GM12864 (cell line): ENCODE results near the gene PACSIN3.

Experiments
- DNase-seq: peaks from one replicate; pipeline ENCODE4 v3.0.0-alpha.2; 2011; ENCODE audit warnings: low read depth
- H3K4me3 ChIP-seq: 2 replicates; pipeline ENCODE4 v1.5.1; 2011; ENCODE audit warnings: mild to moderate bottlenecking, low read depth, low read length, control low read depth
- CTCF ChIP-seq: IDR thresholded peaks from 2 replicates; pipeline ENCODE4 v1.5.1; 2011; ENCODE audit warnings: low read depth, mild to moderate bottlenecking, moderate library complexity, low read length, control low read depth, inconsistent platforms; ENCODE audit errors: missing control alignments

Gene PACSIN3

GRCh38 chr11:47179655-47179991, 6.6 kb downstream of the PACSIN3 start:
- H3K4me3 ChIP-seq = no peak overlapping the region
- no peak for DNase-seq
- peak; percentile 89 for TF ChIP-seq CTCF

DNA sequence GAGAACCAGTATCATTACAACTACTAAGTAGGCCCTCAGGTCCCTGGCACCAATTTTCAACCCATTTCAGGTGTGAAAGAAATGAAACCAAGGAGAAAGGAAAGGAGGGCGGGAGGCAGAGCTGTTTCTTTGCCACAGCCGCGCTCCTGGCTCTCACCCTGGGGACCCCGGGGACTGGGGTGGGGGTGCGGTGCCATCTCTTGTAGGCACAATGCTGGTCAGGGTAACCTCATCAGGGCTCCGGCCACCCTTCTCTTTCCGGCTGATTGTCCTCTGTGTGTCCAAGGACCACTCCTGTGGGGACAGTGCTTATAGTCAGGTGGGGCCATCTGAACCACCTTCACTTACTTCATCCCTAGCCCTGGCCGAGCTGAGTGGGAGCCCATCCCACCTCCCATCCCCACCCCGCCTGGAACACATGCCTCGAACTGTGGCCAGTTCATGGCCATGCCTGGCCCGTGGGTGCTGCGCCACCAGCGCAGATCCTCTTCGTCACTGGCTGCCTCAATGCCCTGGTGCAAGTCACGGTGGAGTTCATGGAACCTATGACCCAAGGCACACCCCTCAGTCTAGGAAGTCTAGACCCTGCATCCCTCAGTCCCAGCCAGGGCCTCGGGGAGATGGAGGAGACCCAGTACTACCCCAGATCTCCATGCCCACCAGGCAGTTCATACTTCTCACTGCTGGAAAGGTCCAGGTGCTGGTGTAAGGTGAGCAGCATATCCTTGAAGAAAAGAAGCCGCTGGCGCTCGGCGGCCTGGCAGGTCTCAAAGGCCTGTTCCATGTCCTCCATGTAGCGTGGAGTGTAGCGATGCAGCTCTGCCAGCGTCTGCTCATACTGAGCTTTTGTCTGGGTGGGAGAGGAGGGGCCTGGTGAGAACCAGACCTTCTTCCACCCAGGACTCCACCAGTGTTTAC, 7.2 kb downstream of the PACSIN3 start:
- H3K4me3 ChIP-seq = no peak overlapping the region
- DNase-seq = no peak
- no peak for TF ChIP-seq CTCF

- no peak for DNase-seq
- no peak for TF ChIP-seq CTCF
- H3K4me3 ChIP-seq = no peak overlapping the region
Measured at GRCh38 chr11:47178316-47178715, 7.9 kb downstream of the PACSIN3 start.

DNA sequence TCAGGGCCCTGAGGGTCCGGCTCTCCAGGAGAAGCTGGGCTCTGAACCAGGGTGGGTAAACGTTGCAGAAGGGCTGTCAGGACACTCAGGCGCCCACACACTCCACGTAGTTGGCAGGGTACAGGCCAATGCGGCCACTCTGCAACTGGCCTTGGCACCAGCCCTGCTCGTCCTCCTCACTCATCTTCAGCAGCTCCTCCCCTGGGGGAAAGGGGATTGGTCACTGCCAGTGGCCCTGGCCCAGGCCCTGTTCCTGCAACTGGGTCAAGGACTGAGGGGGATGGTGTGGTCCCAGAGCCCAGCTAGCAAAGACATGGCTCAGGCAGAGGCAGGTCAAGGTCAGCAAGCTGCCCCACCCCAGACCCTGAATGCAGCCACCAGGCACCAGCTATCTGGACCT, 8.4 kb downstream of the PACSIN3 start:
- no peak for TF ChIP-seq CTCF
- DNase-seq = no peak
- peak overlapping the region; percentile 94; the same call in 1 of the 2 replicates for H3K4me3 ChIP-seq

DNA sequence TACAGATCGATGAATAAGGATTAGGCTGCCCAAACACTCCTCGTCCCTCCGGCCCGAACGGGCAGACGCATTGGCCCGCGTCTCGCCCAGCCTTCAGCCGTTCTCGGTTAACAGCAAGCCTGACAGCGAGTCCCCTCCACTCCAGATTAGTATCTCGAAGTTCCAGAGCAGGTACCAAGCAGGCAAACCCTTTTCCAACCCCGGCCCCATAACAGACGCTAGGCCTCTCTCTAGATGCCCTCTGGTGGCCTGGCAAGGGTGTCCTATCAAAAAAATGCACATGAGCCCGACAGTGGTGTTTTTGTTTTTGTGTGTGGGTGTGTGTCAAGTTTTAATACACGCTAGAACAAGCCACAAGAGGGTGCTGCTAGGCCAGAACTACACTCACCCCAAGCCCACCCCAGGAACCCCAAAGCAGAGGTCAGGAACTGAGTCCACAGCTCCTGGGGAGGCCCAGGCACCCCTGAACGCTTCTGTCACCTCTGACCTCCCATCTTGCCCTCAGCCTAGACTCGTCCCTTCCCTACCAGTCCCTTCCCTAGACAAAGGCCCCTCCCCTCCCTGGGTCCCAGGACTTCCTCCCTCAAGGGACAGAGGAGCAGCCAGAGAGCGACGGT, 8.9 kb downstream of the PACSIN3 start:
- TF ChIP-seq CTCF = peak; percentile 73
- DNase-seq = peak; percentile 78
- H3K4me3 ChIP-seq = peak overlapping the region; percentile 94

DNA sequence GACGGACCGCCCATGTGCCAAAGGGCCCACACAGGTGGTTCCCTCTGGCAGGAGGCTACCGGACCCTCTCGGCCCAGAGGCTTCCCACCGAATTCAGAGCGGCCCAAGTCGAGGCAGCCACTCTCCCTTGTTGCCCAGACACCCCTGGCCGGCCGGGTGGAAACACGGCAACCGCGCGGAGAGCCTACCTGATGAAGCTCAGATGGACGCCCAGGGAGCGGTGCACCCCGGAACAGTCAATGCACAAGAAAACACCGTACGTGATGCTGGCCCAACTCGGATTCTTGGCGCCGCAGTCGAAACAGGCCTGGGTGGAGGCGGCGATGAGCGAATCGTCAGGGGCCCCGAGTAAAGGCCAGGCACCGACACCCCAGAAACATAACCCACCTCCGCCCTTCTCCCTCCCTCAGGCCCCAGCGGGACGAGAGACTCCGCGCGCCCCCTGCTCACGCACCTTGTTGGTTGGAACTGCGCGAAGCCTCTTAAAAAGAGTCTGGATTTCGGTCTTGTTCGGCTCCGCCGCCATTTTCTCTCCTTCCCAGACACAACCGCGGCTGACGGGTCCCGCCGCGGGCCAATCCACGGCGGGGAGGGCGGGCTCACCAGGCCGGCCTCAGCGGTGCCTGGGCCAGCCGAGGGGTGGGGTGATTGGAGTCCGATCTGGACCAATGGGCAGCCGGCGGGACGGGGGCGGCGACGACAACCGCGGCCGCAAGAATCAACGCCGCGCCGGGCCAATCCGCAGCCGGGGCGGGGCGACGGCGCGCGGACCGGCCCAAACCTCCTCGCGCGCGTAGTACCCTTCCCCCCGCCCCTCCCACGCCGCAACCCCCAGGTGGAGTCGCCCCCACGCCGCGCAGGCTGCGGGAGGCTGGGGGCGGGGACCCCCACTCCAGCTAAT, 9.7 kb downstream of the PACSIN3 start, which contains the start of gene ARFGAP2:
TSS of gene ARFGAP2 (minus strand) at position 552 of the 901 bp plus-strand sequence. CDS start at position 526, 26 bp downstream.
- no peak for TF ChIP-seq CTCF
- H3K4me3 ChIP-seq = peak within 1 kb of the TSS; percentile 94

More for the DNA sequence above, 9.7 kb downstream of the PACSIN3 start, which contains the start of gene ARFGAP2:
- DNase-seq = peak; percentile 77
